Measurements from ENCODE around the gene KCNQ1. TPM values are rescaled to one million over a fixed set of nuclear protein-coding genes. Genes with fewer than 3 reads are reported as not detected.

Gene KCNQ1
- total RNA-seq, 2 experiments from 2014 or later = 4.3 to 9.2 TPM

- H3K27ac Mint-ChIP-seq = no peak overlapping the region
- H3K36me3 Mint-ChIP-seq = peaks cover 6% of the 10 kb centered on the region
- no peak overlapping the region for H3K4me3 Mint-ChIP-seq
- DNase-seq (peak; percentile 30), ATAC-seq (no peak)
- H3K9me3 Mint-ChIP-seq (ENCODE audit: low read depth) = peaks cover 2% of the 10 kb centered on the region
- peaks cover 4% of the 10 kb centered on the region for H3K4me1 Mint-ChIP-seq
- CTCF ChIA-PET = no interaction called here
- H3K27me3 Mint-ChIP-seq = no peaks in the 10 kb centered on the region
These were observed 221.0 kb downstream of the KCNQ1 start for GRCh38 chr11:2665526-2666400.

GRCh38 chr11:2666401-2666741, 221.6 kb downstream of the KCNQ1 start:
- Mint-ChIP-seq H3K4me1 (peaks cover 4% of the 10 kb centered on the region), H3K9me3 (ENCODE audit: low read depth) (no peaks in the 10 kb centered on the region), H3K27me3 (no peaks in the 10 kb centered on the region), H3K36me3 (peaks cover 1% of the 10 kb centered on the region), H3K27ac (no peak overlapping the region), H3K4me3 (no peak overlapping the region)
- DNase-seq (no peak), ATAC-seq (no peak)
- CTCF ChIA-PET = no interaction called here

- CTCF ChIA-PET = no interaction called here
- DNase-seq = peak; percentile 35
- peaks cover 4% of the 10 kb centered on the region for H3K4me1 Mint-ChIP-seq
- ATAC-seq = no peak
- peaks cover 1% of the 10 kb centered on the region for H3K36me3 Mint-ChIP-seq
- H3K27ac Mint-ChIP-seq = no peak overlapping the region
- H3K27me3 Mint-ChIP-seq = no peaks in the 10 kb centered on the region
- H3K4me3 Mint-ChIP-seq = no peak overlapping the region
- H3K9me3 Mint-ChIP-seq (ENCODE audit: low read depth) = no peaks in the 10 kb centered on the region
These were observed 222.2 kb downstream of the KCNQ1 start for GRCh38 chr11:2666828-2667570.

- ATAC-seq (no peak), DNase-seq (peak; percentile 37)
- Mint-ChIP-seq H3K27ac (no peak overlapping the region), H3K9me3 (ENCODE audit: low read depth) (no peaks in the 10 kb centered on the region), H3K27me3 (no peaks in the 10 kb centered on the region), H3K36me3 (no peaks in the 10 kb centered on the region), H3K4me3 (no peak overlapping the region), H3K4me1 (peaks cover 4% of the 10 kb centered on the region)
- CTCF ChIA-PET = interaction anchor here (1.7 kb wide), 1 partner anchor 9 kb away, joined by 3 read pairs; no protein-coding TSS in a partner anchor
These were observed 223.1 kb downstream of the KCNQ1 start for GRCh38 chr11:2667940-2668339.

- no peak for ATAC-seq
- no peaks in the 10 kb centered on the region for H3K27me3 Mint-ChIP-seq
- H3K4me1 Mint-ChIP-seq = peaks cover 4% of the 10 kb centered on the region
- no peak overlapping the region for H3K4me3 Mint-ChIP-seq
- H3K36me3 Mint-ChIP-seq = no peaks in the 10 kb centered on the region
- H3K9me3 Mint-ChIP-seq (ENCODE audit: low read depth) = no peaks in the 10 kb centered on the region
- H3K27ac Mint-ChIP-seq = no peak overlapping the region
- CTCF ChIA-PET = interaction anchor here (1.7 kb wide), 1 partner anchor 10 kb away, joined by 3 read pairs; no protein-coding TSS in a partner anchor
- no peak for DNase-seq
These were observed 224.1 kb downstream of the KCNQ1 start for GRCh38 chr11:2668876-2669275.

- Mint-ChIP-seq H3K4me1 (peaks cover 4% of the 10 kb centered on the region), H3K27ac (no peak overlapping the region)
- DNase-seq = no peak
These were observed 225.0 kb downstream of the KCNQ1 start for GRCh38 chr11:2669634-2670469.

GRCh38 chr11:2670541-2671100, 225.8 kb downstream of the KCNQ1 start:
- CTCF ChIA-PET = no interaction called here
- Mint-ChIP-seq H3K4me3 (no peak overlapping the region), H3K36me3 (no peaks in the 10 kb centered on the region), H3K9me3 (ENCODE audit: low read depth) (no peaks in the 10 kb centered on the region), H3K27ac (no peak overlapping the region), H3K4me1 (peaks cover 4% of the 10 kb centered on the region), H3K27me3 (no peaks in the 10 kb centered on the region)
- no peak for DNase-seq
- ATAC-seq = no peak

More at GRCh38 chr11:2669634-2670469, 225.0 kb downstream of the KCNQ1 start:
- H3K36me3 Mint-ChIP-seq = no peaks in the 10 kb centered on the region
- H3K27me3 Mint-ChIP-seq = no peaks in the 10 kb centered on the region
- H3K9me3 Mint-ChIP-seq (ENCODE audit: low read depth) = no peaks in the 10 kb centered on the region
- no peak for ATAC-seq
- CTCF ChIA-PET = no interaction called here
- no peak overlapping the region for H3K4me3 Mint-ChIP-seq

- Mint-ChIP-seq H3K9me3 (ENCODE audit: low read depth) (no peaks in the 10 kb centered on the region), H3K27ac (no peak overlapping the region), H3K4me3 (no peak overlapping the region), H3K27me3 (no peaks in the 10 kb centered on the region), H3K36me3 (no peaks in the 10 kb centered on the region), H3K4me1 (peaks cover 4% of the 10 kb centered on the region)
- no peak for ATAC-seq
- CTCF ChIA-PET = no interaction called here
- DNase-seq = peak; percentile 26
These were observed 226.9 kb downstream of the KCNQ1 start for GRCh38 chr11:2671748-2672147.

- no peak for DNase-seq
- H3K36me3 Mint-ChIP-seq = no peaks in the 10 kb centered on the region
- ATAC-seq = no peak
- no peak overlapping the region for H3K4me3 Mint-ChIP-seq
- H3K4me1 Mint-ChIP-seq = peaks cover 4% of the 10 kb centered on the region
- no peaks in the 10 kb centered on the region for H3K9me3 Mint-ChIP-seq (ENCODE audit: low read depth)
- H3K27ac Mint-ChIP-seq = no peak overlapping the region
- CTCF ChIA-PET = no interaction called here
- H3K27me3 Mint-ChIP-seq = no peaks in the 10 kb centered on the region
These were observed 227.9 kb downstream of the KCNQ1 start for GRCh38 chr11:2672553-2673249.

GRCh38 chr11:2673250-2673610, 228.4 kb downstream of the KCNQ1 start:
- no peaks in the 10 kb centered on the region for H3K36me3 Mint-ChIP-seq
- no peak overlapping the region for H3K27ac Mint-ChIP-seq
- DNase-seq = no peak
- CTCF ChIA-PET = no interaction called here
- no peaks in the 10 kb centered on the region for H3K4me1 Mint-ChIP-seq
- H3K4me3 Mint-ChIP-seq = no peak overlapping the region
- no peaks in the 10 kb centered on the region for H3K9me3 Mint-ChIP-seq (ENCODE audit: low read depth)
- no peaks in the 10 kb centered on the region for H3K27me3 Mint-ChIP-seq
- ATAC-seq = no peak

- ATAC-seq (no peak), DNase-seq (peak; percentile 33)
- CTCF ChIA-PET = no interaction called here
- Mint-ChIP-seq H3K27ac (no peak overlapping the region), H3K36me3 (no peaks in the 10 kb centered on the region), H3K4me3 (no peak overlapping the region), H3K9me3 (ENCODE audit: low read depth) (no peaks in the 10 kb centered on the region), H3K27me3 (no peaks in the 10 kb centered on the region), H3K4me1 (no peaks in the 10 kb centered on the region)
These were observed 229.2 kb downstream of the KCNQ1 start for GRCh38 chr11:2673871-2674471.

- Mint-ChIP-seq H3K9me3 (ENCODE audit: low read depth) (no peaks in the 10 kb centered on the region), H3K4me1 (no peaks in the 10 kb centered on the region), H3K27me3 (no peaks in the 10 kb centered on the region), H3K4me3 (no peak overlapping the region), H3K36me3 (no peaks in the 10 kb centered on the region), H3K27ac (no peak overlapping the region)
- ATAC-seq = no peak
- CTCF ChIA-PET = no interaction called here
- no peak for DNase-seq
These were observed 229.9 kb downstream of the KCNQ1 start for GRCh38 chr11:2674658-2675131.
